HG03457 (cell line): ENCODE data around the gene DCAF10.
"Not testable (repeated sequence)": the region's sequence is repeated elsewhere in the genome, so short reads cannot be mapped to it uniquely, and the experiment has no call there.

ENCODE experiments used
- ATAC-seq: cut with Tn5 transposase; IDR thresholded peaks from one replicate; pipeline ENCODE4 v1.9.1; 2021; ENCODE audit warnings: moderate number of reproducible peaks; ENCODE audit not compliant: unreplicated experiment

Gene DCAF10

DNA sequence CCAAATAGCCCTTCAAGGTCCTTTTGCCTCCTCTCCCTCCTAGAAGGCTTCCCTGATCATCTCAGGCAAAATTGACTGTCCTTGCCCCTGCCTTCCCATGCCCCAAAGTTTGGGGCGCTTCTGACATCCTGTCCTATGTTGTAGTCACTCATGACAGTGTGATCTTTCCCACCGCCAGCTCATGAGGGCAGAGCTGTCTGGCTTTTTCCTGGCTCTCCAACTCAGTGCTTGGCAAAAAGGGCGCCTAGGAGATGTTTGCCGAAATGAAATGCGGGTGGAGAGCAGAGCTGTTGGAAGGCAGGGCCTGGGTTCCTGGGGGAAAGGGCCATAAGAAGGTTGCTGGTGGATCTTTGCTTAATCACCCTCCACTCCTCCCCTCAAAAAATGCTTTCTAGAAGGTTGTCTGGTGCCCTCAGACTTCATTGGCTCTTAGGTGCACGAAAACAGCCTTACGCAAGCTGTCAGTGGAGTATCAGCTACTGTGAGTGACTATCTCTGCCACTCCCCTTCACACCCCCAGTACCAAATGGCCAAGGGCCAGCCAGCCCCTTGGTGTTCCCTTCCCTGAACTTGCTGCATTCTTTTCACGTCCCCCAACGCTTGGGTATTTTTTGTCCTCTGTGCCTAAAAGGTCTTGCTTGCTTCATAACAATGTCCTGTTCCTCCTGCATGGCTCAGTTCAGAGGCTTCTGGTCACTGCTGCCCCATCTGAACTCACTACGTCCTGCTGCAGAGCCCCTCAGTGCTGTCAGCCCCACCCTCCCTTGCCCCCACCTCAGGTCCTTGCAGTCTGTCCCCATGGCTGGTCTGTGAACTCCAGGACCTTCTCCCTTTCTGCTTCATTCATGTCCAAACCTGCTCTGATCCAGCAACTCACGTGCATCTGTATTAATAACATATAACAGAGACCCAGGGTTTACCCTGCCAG lies 106.0 kb downstream of the DCAF10 start:
- ATAC-seq, result no peak

DNA sequence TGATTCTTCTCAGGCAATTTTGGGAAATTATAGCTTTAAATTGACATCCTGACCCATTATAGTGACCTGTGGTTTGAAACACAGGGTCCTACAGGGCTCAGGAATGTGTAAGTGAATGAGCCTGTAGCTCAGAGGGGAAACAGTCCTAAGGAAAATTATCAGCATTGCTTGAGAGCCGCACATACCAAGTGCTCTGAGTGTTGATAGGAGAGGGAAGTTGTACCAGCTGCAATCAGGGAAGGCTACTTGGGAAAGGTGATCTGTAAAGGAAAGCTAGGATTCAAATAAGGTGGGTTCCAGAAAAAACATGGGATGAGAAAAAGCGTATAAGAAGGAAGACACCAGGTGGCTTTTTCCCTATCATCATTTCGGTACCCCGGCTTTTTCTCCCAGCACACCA lies 107.7 kb downstream of the DCAF10 start:
- no peak for ATAC-seq

GRCh38 chr9:37908698-37909186 lies 108.1 kb downstream of the DCAF10 start:
- no peak for ATAC-seq

DNA sequence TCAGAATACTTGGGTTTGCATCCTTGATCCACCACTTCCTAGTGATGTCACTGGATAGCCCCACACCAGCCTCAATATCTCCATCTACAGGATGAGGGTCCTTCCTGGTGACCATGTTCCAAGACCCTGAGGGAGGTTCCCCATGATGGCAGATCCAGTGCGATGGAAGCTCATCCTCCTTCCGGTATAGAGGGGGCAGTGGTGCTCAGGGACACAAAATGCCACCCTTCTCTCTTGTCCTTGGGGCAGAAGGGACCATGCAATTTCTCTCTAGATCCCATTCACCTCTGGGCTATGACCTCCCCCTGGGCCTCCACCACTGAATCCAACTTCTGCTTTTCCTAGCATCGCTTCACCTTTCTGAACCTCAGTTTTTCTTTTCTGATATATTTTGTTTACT lies 108.7 kb downstream of the DCAF10 start:
- ATAC-seq, result no peak

GRCh38 chr9:37909836-37910235 lies 109.2 kb downstream of the DCAF10 start:
- not testable (repeated sequence) for ATAC-seq

GRCh38 chr9:37910271-37910670 lies 109.7 kb downstream of the DCAF10 start:
- ATAC-seq, result no peak

- no peak for ATAC-seq
These were observed 110.7 kb downstream of the DCAF10 start for GRCh38 chr9:37911271-37911681.

- peak; percentile 80 for ATAC-seq
These were observed 113.0 kb downstream of the DCAF10 start for GRCh38 chr9:37913480-37914153.

DNA sequence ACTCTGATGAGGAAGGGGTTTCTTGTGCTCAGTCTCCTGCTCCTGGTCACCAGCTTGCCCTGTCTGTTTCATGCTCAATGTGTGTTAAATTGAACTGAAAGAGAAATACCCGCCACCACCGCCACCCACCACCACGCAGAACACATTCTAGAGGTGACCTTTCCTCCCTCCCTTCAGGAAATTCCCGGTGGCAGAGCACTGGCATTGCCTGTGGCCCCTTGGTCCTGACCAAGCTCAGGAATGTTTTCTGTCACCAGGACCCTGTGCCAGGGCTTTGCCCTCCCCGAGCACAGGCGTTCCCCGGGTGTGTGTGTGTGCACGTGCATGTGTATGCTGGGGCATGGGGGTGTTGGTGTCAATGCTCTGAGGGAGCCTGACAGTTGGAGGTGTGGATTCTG lies 113.6 kb downstream of the DCAF10 start:
- ATAC-seq, result no peak

DNA sequence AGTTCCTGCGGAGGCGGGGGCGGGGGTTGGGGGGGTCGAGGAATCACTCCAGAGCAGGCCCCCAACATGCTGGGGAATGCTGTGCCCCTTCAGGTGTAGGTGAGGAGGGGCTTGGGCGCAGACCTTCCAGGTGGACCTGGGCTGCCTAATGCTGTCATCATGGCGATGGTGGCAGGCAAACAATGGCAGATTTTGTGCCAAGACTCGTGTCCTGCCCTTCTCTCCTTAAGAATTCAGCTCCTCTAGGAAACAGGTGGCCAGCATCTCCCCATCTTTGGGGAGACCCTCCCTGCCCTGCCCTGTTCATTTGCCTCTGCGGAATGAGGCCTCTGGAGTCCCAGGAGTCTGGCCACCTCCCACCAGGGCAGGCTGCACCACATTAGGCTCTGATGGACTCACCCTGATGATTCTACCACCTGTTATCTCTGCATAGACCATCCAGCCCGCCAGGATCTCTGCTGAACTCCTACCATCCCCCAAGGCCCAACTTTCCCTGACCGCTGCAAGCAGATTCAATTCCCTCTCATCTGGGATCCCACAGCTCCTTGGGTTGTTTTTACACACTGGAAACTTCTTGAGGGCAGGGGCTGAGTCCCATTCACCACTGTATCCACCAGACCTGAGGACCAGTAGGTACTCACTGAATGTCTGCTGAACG lies 114.2 kb downstream of the DCAF10 start:
- no peak for ATAC-seq

DNA sequence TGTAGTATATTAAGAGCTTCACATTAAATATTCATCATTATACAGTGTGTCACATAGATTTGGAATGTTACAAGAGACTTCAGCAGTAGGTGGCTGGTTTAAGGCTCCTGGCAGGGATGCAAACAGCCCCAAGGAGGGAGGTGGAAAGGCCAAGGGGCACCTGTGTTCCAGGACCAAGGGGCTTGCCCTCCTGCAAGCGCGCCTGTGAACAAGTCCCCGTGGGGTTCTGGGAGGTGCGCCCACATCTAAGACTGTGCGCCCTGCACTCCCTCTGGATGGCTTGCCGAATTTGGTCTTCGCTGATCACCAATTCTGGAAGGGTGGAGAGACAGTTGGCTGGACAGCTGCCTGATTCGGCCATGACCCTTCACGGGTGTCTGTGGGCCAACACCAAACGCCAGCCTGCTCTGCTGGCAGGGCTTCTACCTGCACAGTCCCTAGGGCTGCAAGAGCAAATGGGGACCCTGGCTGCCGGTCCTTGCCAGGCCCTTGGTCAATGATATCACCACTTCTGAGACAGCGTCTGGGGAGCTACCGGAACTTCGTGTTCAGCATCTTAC lies 115.4 kb downstream of the DCAF10 start:
- no peak for ATAC-seq

- ATAC-seq, result no peak
These were observed 116.1 kb downstream of the DCAF10 start for GRCh38 chr9:37916471-37917312.
